GM21360 (cell line): ENCODE results near the gene OGA.

Experiments used
- ATAC-seq: cut with Tn5 transposase; IDR thresholded peaks from one replicate; pipeline ENCODE4 v1.9.1; 2021; ENCODE audit warnings: mild to moderate bottlenecking, moderate library complexity; ENCODE audit not compliant: unreplicated experiment

Gene OGA

GRCh38 chr10:101761226-101761625 is 57.0 kb downstream of the OGA start:
- ATAC-seq = no peak

- no peak for ATAC-seq
These were observed 57.7 kb downstream of the OGA start for GRCh38 chr10:101760510-101760909.

GRCh38 chr10:101759309-101760247 is 58.7 kb downstream of the OGA start:
- no peak for ATAC-seq

GRCh38 chr10:101758858-101759257 is 59.4 kb downstream of the OGA start:
- ATAC-seq = no peak

- ATAC-seq = no peak
These were observed 66.0 kb downstream of the OGA start for GRCh38 chr10:101752241-101752640.

GRCh38 chr10:101749047-101750016 is 68.9 kb downstream of the OGA start:
- no peak for ATAC-seq

- no peak for ATAC-seq
These were observed 69.7 kb downstream of the OGA start for GRCh38 chr10:101748496-101748895.

- no peak for ATAC-seq
These were observed 73.1 kb downstream of the OGA start for GRCh38 chr10:101745074-101745696.

- no peak for ATAC-seq
These were observed 74.0 kb downstream of the OGA start for GRCh38 chr10:101744267-101744666.

GRCh38 chr10:101741938-101742337 is 76.3 kb downstream of the OGA start:
- no peak for ATAC-seq

GRCh38 chr10:101736666-101737065 is 81.6 kb downstream of the OGA start:
- no peak for ATAC-seq
